WERI-Rb-1 (cell line): ENCODE data around the gene SLC9A1.

ENCODE experiments used
- DNase-seq: peaks from one replicate; pipeline ENCODE4 v3.0.0-alpha.2; 2020
- H3K27ac ChIP-seq: fragments of 250-450 bp; sonication (Bioruptor Pico); 2 replicates; pipeline ENCODE4 v1.5.1; 2020; ENCODE audit warnings: mild to moderate bottlenecking, moderate library complexity
- H3K27me3 ChIP-seq: fragments of 250-450 bp; sonication (Bioruptor Pico); 2 replicates; pipeline ENCODE4 v1.5.1; 2021; ENCODE audit warnings: mild to moderate bottlenecking, low read depth, moderate library complexity; ENCODE audit not compliant: insufficient read depth, severe bottlenecking
- H3K36me3 ChIP-seq: fragments of 250-450 bp; sonication (Bioruptor Pico); 2 replicates; pipeline ENCODE4 v1.5.1; 2020; ENCODE audit warnings: mild to moderate bottlenecking, moderate library complexity
- H3K4me3 ChIP-seq: 2 replicates; pipeline ENCODE4 v1.5.1; 2011; ENCODE audit warnings: low read depth, mild to moderate bottlenecking, control low read depth, low read length
- H3K9me3 ChIP-seq: fragments of 250-450 bp; sonication (Bioruptor Pico); 2 replicates; pipeline ENCODE4 v1.5.1; 2021; ENCODE audit warnings: mild to moderate bottlenecking, moderate library complexity; ENCODE audit not compliant: severe bottlenecking
- TF ChIP-seq, protein P1 (sequence below): IDR thresholded peaks from 2 replicates; pipeline ENCODE4 v1.5.1; 2011; ENCODE audit warnings: low read depth, mild to moderate bottlenecking, control low read depth, inconsistent platforms, low read length

Gene SLC9A1

DNA sequence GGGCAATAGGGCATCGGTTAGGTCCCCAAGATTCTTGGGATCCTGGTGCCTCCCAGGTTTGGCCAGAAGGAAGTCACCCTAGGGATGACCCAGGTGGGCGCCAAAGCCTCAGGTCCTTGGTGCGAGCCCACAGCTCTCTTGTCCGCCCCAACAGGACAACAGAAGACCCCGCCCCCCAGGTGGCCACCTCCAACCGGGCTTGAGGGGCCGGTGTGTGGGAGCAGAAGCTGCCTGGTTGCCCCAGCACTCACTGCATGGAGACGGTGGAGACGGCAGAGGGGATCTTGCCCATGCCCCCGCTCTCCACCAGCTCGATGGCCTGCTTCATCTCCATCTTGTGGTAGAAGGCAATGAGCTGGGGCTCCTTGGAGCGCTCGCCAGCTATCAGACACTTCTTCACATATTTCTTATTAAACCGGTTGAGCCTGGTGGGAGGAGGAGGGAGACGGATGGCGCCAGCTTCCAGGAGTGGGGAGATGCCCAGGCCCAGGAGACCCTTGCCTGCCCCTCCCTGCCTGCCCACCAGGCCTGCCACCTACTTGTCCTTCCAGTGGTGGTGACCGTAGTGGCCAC is 52.7 kb downstream of the SLC9A1 start:
- no peak overlapping the region for H3K4me3 ChIP-seq
- no peaks in the 10 kb centered on the region for H3K27me3 ChIP-seq
- TF ChIP-seq, protein P1, sequence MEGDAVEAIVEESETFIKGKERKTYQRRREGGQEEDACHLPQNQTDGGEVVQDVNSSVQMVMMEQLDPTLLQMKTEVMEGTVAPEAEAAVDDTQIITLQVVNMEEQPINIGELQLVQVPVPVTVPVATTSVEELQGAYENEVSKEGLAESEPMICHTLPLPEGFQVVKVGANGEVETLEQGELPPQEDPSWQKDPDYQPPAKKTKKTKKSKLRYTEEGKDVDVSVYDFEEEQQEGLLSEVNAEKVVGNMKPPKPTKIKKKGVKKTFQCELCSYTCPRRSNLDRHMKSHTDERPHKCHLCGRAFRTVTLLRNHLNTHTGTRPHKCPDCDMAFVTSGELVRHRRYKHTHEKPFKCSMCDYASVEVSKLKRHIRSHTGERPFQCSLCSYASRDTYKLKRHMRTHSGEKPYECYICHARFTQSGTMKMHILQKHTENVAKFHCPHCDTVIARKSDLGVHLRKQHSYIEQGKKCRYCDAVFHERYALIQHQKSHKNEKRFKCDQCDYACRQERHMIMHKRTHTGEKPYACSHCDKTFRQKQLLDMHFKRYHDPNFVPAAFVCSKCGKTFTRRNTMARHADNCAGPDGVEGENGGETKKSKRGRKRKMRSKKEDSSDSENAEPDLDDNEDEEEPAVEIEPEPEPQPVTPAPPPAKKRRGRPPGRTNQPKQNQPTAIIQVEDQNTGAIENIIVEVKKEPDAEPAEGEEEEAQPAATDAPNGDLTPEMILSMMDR: no peak
- no peak for DNase-seq
- no peaks in the 10 kb centered on the region for H3K9me3 ChIP-seq
- H3K36me3 ChIP-seq: peaks cover 4% of the 10 kb centered on the region; the same call in 1 of the 2 replicates
- no peak overlapping the region; the same call in 1 of the 2 replicates for H3K27ac ChIP-seq

DNA sequence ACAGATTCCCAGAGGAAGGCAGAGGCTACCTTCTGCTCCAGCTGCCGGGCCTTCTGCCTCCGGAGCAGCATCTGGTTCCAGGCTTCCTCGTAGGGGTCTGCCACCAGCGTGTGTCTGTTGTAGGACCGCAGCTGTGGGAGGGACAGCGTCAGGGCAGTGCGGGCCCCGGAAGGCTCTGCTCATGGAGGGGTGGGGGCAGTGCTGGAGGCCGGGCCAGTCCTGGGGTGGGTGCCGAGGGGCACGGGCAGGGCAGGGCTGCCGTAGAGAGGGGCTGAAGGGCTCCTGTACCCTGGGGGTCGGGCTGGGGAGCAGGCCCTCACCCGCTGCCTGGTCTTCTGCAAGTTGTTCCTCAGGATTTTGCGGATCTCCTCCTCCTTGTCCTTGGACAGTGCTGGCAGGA is 53.2 kb downstream of the SLC9A1 start:
- Histone ChIP-seq H3K27me3 (no peaks in the 10 kb centered on the region), H3K36me3 (peaks cover 4% of the 10 kb centered on the region; the same call in 1 of the 2 replicates), H3K27ac (no peak overlapping the region), H3K9me3 (no peaks in the 10 kb centered on the region), H3K4me3 (no peak overlapping the region)
- no peak for DNase-seq
- TF ChIP-seq, protein P1: no peak

DNA sequence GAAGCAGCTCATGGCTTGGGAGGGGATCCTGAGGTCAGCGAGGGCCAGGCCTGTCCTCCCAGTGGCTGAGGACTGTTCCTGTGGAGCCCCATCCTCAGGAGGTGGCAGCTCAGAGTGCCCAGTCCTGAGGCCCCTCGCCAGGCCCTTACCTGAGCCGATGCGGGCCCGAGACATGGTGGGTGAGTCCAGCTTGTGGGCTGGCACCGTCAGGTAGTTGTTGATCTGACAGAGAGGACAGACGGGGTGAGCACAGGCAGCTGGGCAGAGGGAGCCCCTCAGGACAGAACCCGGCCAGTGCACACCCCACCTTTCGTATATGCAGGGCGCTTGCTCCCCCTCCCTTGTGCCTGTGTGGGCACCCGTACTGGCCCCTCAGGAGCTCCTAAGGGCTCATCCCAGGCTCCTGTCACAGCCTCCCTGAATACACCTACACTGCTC is 53.9 kb downstream of the SLC9A1 start:
- no peaks in the 10 kb centered on the region for H3K27me3 ChIP-seq
- TF ChIP-seq, protein P1: no peak
- no peaks in the 10 kb centered on the region for H3K9me3 ChIP-seq
- DNase-seq: no peak
- H3K4me3 ChIP-seq: no peak overlapping the region
- H3K36me3 ChIP-seq: peaks cover 4% of the 10 kb centered on the region; the same call in 1 of the 2 replicates
- H3K27ac ChIP-seq: no peak overlapping the region

DNA sequence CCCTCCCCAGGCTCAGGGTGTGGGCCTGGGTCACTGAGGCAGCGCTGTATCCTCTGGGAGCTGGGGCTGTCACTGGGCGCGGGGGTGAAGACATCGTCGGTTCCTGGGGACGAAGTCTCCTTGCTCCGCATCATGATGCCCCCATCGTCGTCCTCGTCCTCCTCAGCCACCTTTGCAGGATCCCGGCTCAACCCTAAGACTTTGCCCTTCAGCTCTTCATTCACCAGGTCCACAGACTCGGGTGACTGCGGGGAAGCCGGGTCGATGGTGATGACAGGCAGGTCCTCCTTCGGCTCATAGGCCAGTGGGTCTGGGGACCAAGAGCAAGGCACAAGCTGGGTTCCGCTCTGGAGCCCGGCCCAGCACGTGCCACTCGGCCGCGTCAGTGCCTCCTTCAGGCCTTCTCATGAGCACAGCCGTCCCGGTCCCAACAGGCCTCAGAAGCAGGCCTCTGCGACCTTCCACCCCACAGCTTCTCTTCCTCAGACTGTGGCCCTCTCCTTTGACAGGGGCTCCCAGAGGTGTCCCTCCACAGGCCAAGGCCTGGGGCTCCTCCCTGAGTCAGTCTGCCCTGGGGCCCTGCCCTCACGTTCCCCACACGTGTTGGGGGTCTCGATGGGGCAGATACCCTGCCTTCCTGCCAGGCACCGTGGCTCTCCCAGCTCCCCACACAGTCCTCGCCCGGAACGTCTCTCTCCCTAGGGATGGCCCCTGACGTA is 54.4 kb downstream of the SLC9A1 start:
- no peak overlapping the region for H3K4me3 ChIP-seq
- peak overlapping the region; percentile 75 for H3K27ac ChIP-seq
- H3K36me3 ChIP-seq: peaks cover 2% of the 10 kb centered on the region; the same call in 1 of the 2 replicates
- DNase-seq: no peak
- TF ChIP-seq, protein P1: 0 out of 2 replicates have a peak, but pooled peaks have one; percentile 6
- no peaks in the 10 kb centered on the region for H3K9me3 ChIP-seq
- H3K27me3 ChIP-seq: no peaks in the 10 kb centered on the region

DNA sequence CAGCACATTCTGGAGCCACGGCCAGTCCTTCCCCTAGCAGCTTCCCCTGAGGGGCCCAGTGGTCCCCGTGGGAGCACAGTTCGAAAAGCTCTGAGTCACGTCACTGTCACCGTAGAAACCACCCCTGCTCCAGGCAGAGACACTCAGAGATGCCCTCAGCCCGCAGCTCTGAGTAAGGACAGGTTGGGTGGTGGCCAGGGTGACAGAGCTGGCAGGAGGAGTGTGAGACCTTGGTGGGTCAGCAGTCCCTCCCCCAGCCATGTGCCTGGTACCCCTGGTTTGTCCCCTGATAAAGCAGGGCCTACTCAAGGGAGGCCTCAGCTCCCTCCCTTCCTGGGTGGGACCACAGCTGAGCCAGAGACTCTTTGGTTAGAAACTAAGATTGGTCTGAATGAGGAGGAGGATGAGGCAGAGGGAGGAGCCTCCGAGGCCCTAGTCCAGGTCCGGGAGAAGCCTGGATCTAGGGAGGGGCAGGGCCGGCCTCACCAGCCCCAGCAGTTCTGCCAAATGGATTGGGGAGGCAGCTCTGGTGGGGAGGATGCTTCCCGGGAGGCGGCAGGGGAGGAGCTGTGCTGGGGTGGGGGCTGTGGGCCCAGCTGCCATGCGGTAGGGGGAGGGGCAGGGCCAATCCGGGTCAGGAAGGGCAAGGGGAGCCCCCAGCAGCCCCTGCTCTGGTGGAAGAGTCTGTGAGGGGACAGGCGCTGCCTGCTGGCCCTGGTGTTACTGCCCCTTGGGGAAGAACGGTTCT is 55.2 kb downstream of the SLC9A1 start:
- Histone ChIP-seq H3K9me3 (no peaks in the 10 kb centered on the region), H3K4me3 (no peak overlapping the region), H3K27ac (peak overlapping the region; percentile 75), H3K27me3 (no peaks in the 10 kb centered on the region), H3K36me3 (no peaks in the 10 kb centered on the region)
- TF ChIP-seq, protein P1: no peak
- DNase-seq: peak; percentile 57
